ENCODE data around the gene MRTO4.
"Not testable (repeated sequence)": the region's sequence is repeated elsewhere in the genome, so short reads cannot be mapped to it uniquely, and the experiment has no call there.

MRTO4 gene

GRCh38 chr1:19272064-19272463 is 20.5 kb downstream of the MRTO4 start:
- peaks cover 7 to 8% of the 10 kb centered on the region in 2 donors for H3K9me3 Mint-ChIP-seq
- H3K27me3 Mint-ChIP-seq = peaks cover 15 to 23% of the 10 kb centered on the region in 2 donors
- DNase-seq (no peak), ATAC-seq (replicated peaks) (no peak)
- no peak overlapping the region for H3K4me3 Mint-ChIP-seq
- peaks cover 6 to 11% of the 10 kb centered on the region in 2 donors for H3K36me3 Mint-ChIP-seq
- no peaks in the 10 kb centered on the region for H3K4me1 Mint-ChIP-seq
- no peak overlapping the region for H3K27ac Mint-ChIP-seq

GRCh38 chr1:19273106-19273843 is 21.7 kb downstream of the MRTO4 start:
- no peaks in the 10 kb centered on the region for H3K4me1 Mint-ChIP-seq
- no peak for ATAC-seq (replicated peaks)
- peaks cover 7 to 8% of the 10 kb centered on the region in 2 donors for H3K9me3 Mint-ChIP-seq
- H3K27ac Mint-ChIP-seq = no peak overlapping the region
- peak overlapping the region; percentile 6 to 12 for H3K4me3 Mint-ChIP-seq
- DNase-seq = no peak
- peaks cover 6 to 11% of the 10 kb centered on the region in 2 donors for H3K36me3 Mint-ChIP-seq
- H3K27me3 Mint-ChIP-seq = peaks cover 15 to 23% of the 10 kb centered on the region in 2 donors

- H3K9me3 Mint-ChIP-seq, H3K4me1 Mint-ChIP-seq, H3K27ac Mint-ChIP-seq, H3K4me3 Mint-ChIP-seq, DNase-seq: not testable (repeated sequence)
- peaks cover 15 to 23% of the 10 kb centered on the region in 2 donors for H3K27me3 Mint-ChIP-seq
- peak; percentile 36 to 54 for ATAC-seq (replicated peaks)
- H3K36me3 Mint-ChIP-seq = peaks cover 6 to 11% of the 10 kb centered on the region in 2 donors
Observed at GRCh38 chr1:19273844-19274531, 22.4 kb downstream of the MRTO4 start.

GRCh38 chr1:19274636-19275035 is 23.0 kb downstream of the MRTO4 start:
- Mint-ChIP-seq H3K4me3 (no peak overlapping the region), H3K27ac (no peak overlapping the region), H3K27me3 (peaks cover 15 to 23% of the 10 kb centered on the region in 2 donors), H3K36me3 (peaks cover 6 to 11% of the 10 kb centered on the region in 2 donors), H3K4me1 (no peaks in the 10 kb centered on the region), H3K9me3 (peaks cover 7 to 8% of the 10 kb centered on the region in 2 donors)
- DNase-seq (no peak), ATAC-seq (replicated peaks) (no peak)

GRCh38 chr1:19283891-19284290 is 32.3 kb downstream of the MRTO4 start:
- Mint-ChIP-seq H3K4me1 (peaks cover 3 to 8% of the 10 kb centered on the region in 2 donors), H3K27ac (no peak overlapping the region), H3K27me3 (peaks cover 4 to 12% of the 10 kb centered on the region in 2 donors), H3K36me3 (peaks cover 0 to 4% of the 10 kb centered on the region in 2 donors), H3K4me3 (no peak overlapping the region), H3K9me3 (no peaks in the 10 kb centered on the region)
- DNase-seq (no peak), ATAC-seq (replicated peaks) (no peak)

- Mint-ChIP-seq H3K36me3 (peaks cover 0 to 8% of the 10 kb centered on the region in 2 donors), H3K4me3 (no peak overlapping the region), H3K27me3 (peaks cover 13 to 22% of the 10 kb centered on the region in 2 donors), H3K9me3 (no peaks in the 10 kb centered on the region), H3K4me1 (peaks cover 7 to 13% of the 10 kb centered on the region in 2 donors), H3K27ac (no peak overlapping the region)
- ATAC-seq (replicated peaks) = no peak
- DNase-seq = no peak
Observed at GRCh38 chr1:19284881-19285280, 33.3 kb downstream of the MRTO4 start.

GRCh38 chr1:19285366-19285765 is 33.8 kb downstream of the MRTO4 start:
- H3K4me3 Mint-ChIP-seq; ATAC-seq (replicated peaks); DNase-seq; H3K9me3 Mint-ChIP-seq; H3K27ac Mint-ChIP-seq: not testable (repeated sequence)
- H3K4me1 Mint-ChIP-seq = peaks cover 7 to 13% of the 10 kb centered on the region in 2 donors
- H3K27me3 Mint-ChIP-seq = peaks cover 14 to 22% of the 10 kb centered on the region in 2 donors
- H3K36me3 Mint-ChIP-seq = peaks cover 0 to 12% of the 10 kb centered on the region in 2 donors

GRCh38 chr1:19285807-19286206 is 34.2 kb downstream of the MRTO4 start:
- Mint-ChIP-seq H3K36me3 (peaks cover 0 to 12% of the 10 kb centered on the region in 2 donors), H3K27me3 (peaks cover 14 to 22% of the 10 kb centered on the region in 2 donors), H3K4me1 (peaks cover 7 to 13% of the 10 kb centered on the region in 2 donors)
- H3K9me3 Mint-ChIP-seq; DNase-seq; H3K4me3 Mint-ChIP-seq; H3K27ac Mint-ChIP-seq; ATAC-seq (replicated peaks): not testable (repeated sequence)

GRCh38 chr1:19287436-19288185 is 36.0 kb downstream of the MRTO4 start:
- peaks cover 1 to 21% of the 10 kb centered on the region in 2 donors for H3K36me3 Mint-ChIP-seq
- H3K27ac Mint-ChIP-seq = no peak overlapping the region
- H3K4me3 Mint-ChIP-seq = peak overlapping the region; percentile 48 to 84
- DNase-seq (no peak), ATAC-seq (replicated peaks) (no peak)
- H3K4me1 Mint-ChIP-seq = peaks cover 7 to 13% of the 10 kb centered on the region in 2 donors
- H3K9me3 Mint-ChIP-seq = peaks cover 3 to 5% of the 10 kb centered on the region in 2 donors
- H3K27me3 Mint-ChIP-seq = peaks cover 14 to 22% of the 10 kb centered on the region in 2 donors

GRCh38 chr1:19288324-19289241 is 37.0 kb downstream of the MRTO4 start, which contains the start of gene AKR7A3:
Gene AKR7A3, minus strand, starts transcription at chr1:19288770. Its CDS starts 61 bp downstream, at chr1:19288709.
- ATAC-seq (replicated peaks) = peak; percentile 93 to 95
- DNase-seq = peak; percentile 43
- H3K27ac Mint-ChIP-seq, H3K9me3 Mint-ChIP-seq: not testable (repeated sequence)
- Mint-ChIP-seq H3K36me3 (peaks cover 1 to 21% of the 10 kb centered on the region in 2 donors), H3K4me1 (peaks cover 7 to 13% of the 10 kb centered on the region in 2 donors), H3K4me3 (peak within 1 kb of the TSS; percentile 72 to 84), H3K27me3 (peaks cover 14 to 22% of the 10 kb centered on the region in 2 donors)

GRCh38 chr1:19289244-19289643 is 37.6 kb downstream of the MRTO4 start:
- no peak for DNase-seq
- Mint-ChIP-seq H3K36me3 (peaks cover 4 to 23% of the 10 kb centered on the region in 2 donors), H3K27me3 (peaks cover 14 to 22% of the 10 kb centered on the region in 2 donors), H3K4me1 (peaks cover 7 to 13% of the 10 kb centered on the region in 2 donors), H3K4me3 (peak overlapping the region; percentile 70 to 72), H3K9me3 (peaks cover 4 to 5% of the 10 kb centered on the region in 2 donors), H3K27ac (no peak overlapping the region)
- no peak for ATAC-seq (replicated peaks)

- Mint-ChIP-seq H3K27me3 (peaks cover 3% of the 10 kb centered on the region in 2 donors), H3K4me3 (no peak overlapping the region), H3K27ac (no peak overlapping the region), H3K36me3 (peaks cover 27 to 40% of the 10 kb centered on the region in 2 donors), H3K9me3 (peaks cover 15 to 18% of the 10 kb centered on the region in 2 donors), H3K4me1 (no peaks in the 10 kb centered on the region)
- DNase-seq (no peak), ATAC-seq (replicated peaks) (no peak)
Observed at GRCh38 chr1:19294638-19295037, 43.0 kb downstream of the MRTO4 start.

- DNase-seq = no peak
- peaks cover 32 to 49% of the 10 kb centered on the region in 2 donors for H3K36me3 Mint-ChIP-seq
- no peak overlapping the region for H3K4me3 Mint-ChIP-seq
- no peak overlapping the region for H3K27ac Mint-ChIP-seq
- H3K4me1 Mint-ChIP-seq = no peaks in the 10 kb centered on the region
- no peaks in the 10 kb centered on the region for H3K27me3 Mint-ChIP-seq
- peaks cover 5 to 8% of the 10 kb centered on the region in 2 donors for H3K9me3 Mint-ChIP-seq
- no peak for ATAC-seq (replicated peaks)
Observed at GRCh38 chr1:19300211-19300610, 48.6 kb downstream of the MRTO4 start.

All from stimulated activated naive B cell treated with anti-CD40 and anti-IgM and Interleukin-4, amounts not matched to agents 10 μg/mL and 1 μg/mL and 100 μg/mL, for 72 hours (primary cell).